PC-9 (cell line): Measurements from ENCODE around the gene NTM. TPM values are rescaled to one million over a fixed set of nuclear protein-coding genes. Genes with fewer than 3 reads are reported as not detected.

ENCODE experiments used
- BruUV-seq: library from RNA; stranded (reverse); fragments of 400-500 nt; replicated peaks from 2 replicates; lab custom pipeline; 2021; lab: Mats Ljungman, UMichigan
- CTCF ChIA-PET: fragments of 300-600 bp; sonication (Branson Sonifier 250); formaldehyde crosslinking; loops from one replicate; lab custom pipeline; 2022; ENCODE audit warnings: antibody characterized with exemption; lab: Charles Lee
- POLR2A ChIA-PET: fragments of 300-600 bp; sonication (Branson Sonifier 250); formaldehyde crosslinking; loops from one replicate; lab custom pipeline; 2022; ENCODE audit warnings: antibody characterized with exemption; ENCODE audit not compliant: unreplicated experiment; lab: Charles Lee
- DNase-seq, 2 experiments: peaks; one replicate each; pipeline versions ENCODE4 v3.0.0 to v3.0.0-alpha.2; 2015 to 2022; ENCODE audit warnings: mixed read lengths in 1 of 2
- H2AFZ ChIP-seq: fragments of 200-600 bp; sonication (generic); 2 replicates; pipeline ENCODE4 v1.8.1; 2017; ENCODE audit warnings: antibody characterized with exemption
- H3F3A ChIP-seq: fragments of 200-600 bp; sonication (generic); 2 replicates; pipeline ENCODE4 v1.8.1; 2017; ENCODE audit warnings: antibody characterized with exemption, mild to moderate bottlenecking, low read depth; ENCODE audit not compliant: insufficient read depth
- H3K27ac ChIP-seq: fragments of 200-600 bp; sonication (generic); 2 replicates; pipeline ENCODE4 v1.6.1; 2016; ENCODE audit warnings: mixed run types
- H3K27me3 ChIP-seq: fragments of 200-600 bp; sonication (generic); 2 replicates; pipeline ENCODE4 v1.6.1; 2016; ENCODE audit warnings: low read depth, mixed run types; ENCODE audit not compliant: insufficient read depth
- H3K36me3 ChIP-seq: fragments of 200-600 bp; sonication (generic); 2 replicates; pipeline ENCODE4 v1.6.1; 2016; ENCODE audit warnings: low read depth, mixed run types
- H3K4me1 ChIP-seq: fragments of 200-600 bp; sonication (generic); replicated peaks from 2 replicates; pipeline ENCODE4 v1.6.1; 2016; ENCODE audit warnings: mixed run types; ENCODE audit not compliant: insufficient read depth
- H3K4me2 ChIP-seq: fragments of 200-600 bp; sonication (generic); 2 replicates; pipeline ENCODE4 v1.6.1; 2017; ENCODE audit warnings: mixed run types
- H3K4me3 ChIP-seq: fragments of 200-600 bp; sonication (generic); 2 replicates; pipeline ENCODE4 v1.6.1; 2016; ENCODE audit warnings: mixed run types
- H3K79me2 ChIP-seq: fragments of 200-600 bp; sonication (generic); 2 replicates; pipeline ENCODE4 v1.6.1; 2017; ENCODE audit warnings: low read depth, mixed run types
- H3K9me2 ChIP-seq: fragments of 200-600 bp; sonication (generic); 2 replicates; pipeline ENCODE4 v1.8.1; 2017; ENCODE audit warnings: mild to moderate bottlenecking; ENCODE audit not compliant: insufficient read depth
- H3K9me3 ChIP-seq: fragments of 200-600 bp; sonication (generic); 2 replicates; pipeline ENCODE4 v1.8.1; 2016; ENCODE audit warnings: low read depth; ENCODE audit not compliant: insufficient read depth
- H4K20me1 ChIP-seq: fragments of 200-600 bp; sonication (generic); 2 replicates; pipeline ENCODE4 v1.8.1; 2017; ENCODE audit not compliant: insufficient read depth
- CTCF ChIP-seq: fragments of 200-600 bp; sonication (generic); conservative IDR thresholded peaks from 2 replicates; pipeline ENCODE4 v1.6.1; 2017; ENCODE audit warnings: mixed run types, antibody characterized with exemption, mild to moderate bottlenecking, moderate library complexity
- EZH2 ChIP-seq: fragments of 200-600 bp; sonication (generic); IDR thresholded peaks from 2 replicates; pipeline ENCODE4 v1.8.0; 2017; ENCODE audit warnings: antibody characterized with exemption, low read depth
- intact Hi-C: fragments of 100-400 bp; cut with micrococcal nuclease; formaldehyde crosslinking; loops from one replicate; pipeline ENCODE4 v1.10.0; 2022; ENCODE audit not compliant: unreplicated experiment
- total RNA-seq: library from RNA; stranded (reverse); gene quantifications from 2 replicates; pipeline ENCODE4 v1.2.3, GENCODE V29; 2021

NTM gene
- total RNA-seq, 1 experiment from 2014 or later: not detected

- TF ChIP-seq CTCF: no peak
- no peak for TF ChIP-seq EZH2
- Histone ChIP-seq H3K36me3 (no peaks in the 10 kb centered on the region), H4K20me1 (no peaks in the 10 kb centered on the region), H2AFZ (no peak overlapping the region), H3K79me2 (no peaks in the 10 kb centered on the region), H3F3A (no peaks in the 10 kb centered on the region), H3K4me3 (no peak overlapping the region), H3K4me1 (no peaks in the 10 kb centered on the region), H3K4me2 (no peak overlapping the region), H3K9me2 (no peaks in the 10 kb centered on the region), H3K27me3 (no peaks in the 10 kb centered on the region), H3K9me3 (no peaks in the 10 kb centered on the region), H3K27ac (no peak overlapping the region)
- ChIA-PET POLR2A (no interaction called here), CTCF (no interaction called here)
- BruUV-seq: no TSS peak
- intact Hi-C loops: no loop called here
- DNase-seq: no peak
Observed at GRCh38 chr11:131483877-131484276, 113.5 kb downstream of the NTM start.

DNA sequence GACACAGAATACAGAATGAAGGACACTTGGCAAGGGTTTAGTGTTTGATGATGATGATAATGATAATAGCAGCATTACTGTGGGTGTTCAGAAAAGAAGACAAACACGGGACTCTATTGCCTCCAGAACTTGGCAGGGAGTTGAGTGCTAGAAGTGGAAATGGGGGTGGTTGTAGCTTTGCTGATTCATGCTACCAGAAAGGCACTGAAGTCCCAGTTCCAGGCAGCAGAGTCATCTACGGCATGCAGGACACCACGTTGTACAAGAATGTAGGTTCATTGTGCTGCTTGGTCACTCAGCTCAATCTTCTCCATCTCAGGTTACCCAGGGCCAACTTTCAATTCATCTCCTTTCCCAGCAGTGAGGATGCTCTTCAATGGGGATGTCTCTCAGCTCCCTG is 115.7 kb downstream of the NTM start:
- DNase-seq: peak; percentile 49 to 71
- Histone ChIP-seq H3K36me3 (no peaks in the 10 kb centered on the region), H3K9me2 (no peaks in the 10 kb centered on the region), H3K27ac (no peak overlapping the region), H3F3A (no peaks in the 10 kb centered on the region), H4K20me1 (no peaks in the 10 kb centered on the region), H3K27me3 (no peaks in the 10 kb centered on the region), H3K9me3 (no peaks in the 10 kb centered on the region), H3K79me2 (no peaks in the 10 kb centered on the region), H3K4me3 (no peak overlapping the region), H3K4me1 (no peaks in the 10 kb centered on the region), H2AFZ (no peak overlapping the region), H3K4me2 (no peak overlapping the region)
- ChIA-PET POLR2A (interaction anchor here (0.5 to 0.9 kb wide), 3 partner anchors 41 to 502 kb away, joined by 3 to 5 read pairs (median 3); no protein-coding TSS in a partner anchor), CTCF (interaction anchor here (0.5 to 1.1 kb wide), 4 partner anchors 9 to 528 kb away, joined by 3 to 4 read pairs (median 4); no protein-coding TSS in a partner anchor)
- no TSS peak for BruUV-seq
- TF ChIP-seq EZH2 (no peak), CTCF (no peak)
- intact Hi-C loops: loop anchor here (1.0 to 2.0 kb wide), 6 partner anchors 11 to 453 kb away; no protein-coding TSS in a partner anchor

DNA sequence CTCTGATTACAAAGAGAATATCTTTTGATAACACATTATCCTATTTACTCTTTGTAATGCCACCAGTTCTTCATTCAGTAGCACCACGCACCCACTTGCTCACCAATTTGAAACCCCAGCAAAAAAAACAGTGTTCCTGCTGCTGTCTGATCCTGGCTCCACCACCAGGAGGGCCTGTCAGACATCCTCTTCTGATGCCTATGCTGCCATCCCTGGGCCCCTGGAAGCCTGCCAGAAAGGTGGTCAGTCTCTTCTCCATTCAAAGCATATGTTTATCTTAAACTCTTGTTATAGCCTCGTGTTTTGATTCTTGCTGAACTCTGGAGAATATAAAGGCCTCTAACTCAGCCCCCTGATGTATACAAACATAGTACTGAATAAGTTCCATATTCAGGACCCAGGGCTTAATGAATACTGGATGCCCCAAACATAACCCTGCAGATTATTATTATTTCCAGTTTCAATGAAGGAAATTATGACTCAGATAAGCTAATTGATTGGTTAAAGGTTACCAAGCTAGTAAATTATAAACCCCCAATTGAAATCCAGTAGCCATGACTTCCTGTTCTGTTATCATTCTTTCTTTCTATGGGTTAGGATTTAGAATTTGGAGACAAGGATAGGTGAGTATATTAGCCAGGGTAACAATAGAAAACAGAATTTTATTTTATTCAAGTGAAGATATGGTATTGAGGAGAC is 116.7 kb downstream of the NTM start:
- ChIA-PET POLR2A (no interaction called here), CTCF (interaction anchor here (1.1 kb wide), 1 partner anchor 62 kb away, joined by 4 read pairs; no protein-coding TSS in a partner anchor)
- Histone ChIP-seq H3K27ac (no peak overlapping the region), H2AFZ (no peak overlapping the region), H3K9me3 (no peaks in the 10 kb centered on the region), H3K4me1 (no peaks in the 10 kb centered on the region), H3K27me3 (no peaks in the 10 kb centered on the region), H4K20me1 (no peaks in the 10 kb centered on the region), H3K4me2 (no peak overlapping the region), H3K9me2 (no peaks in the 10 kb centered on the region), H3K4me3 (no peak overlapping the region), H3K79me2 (no peaks in the 10 kb centered on the region), H3F3A (no peaks in the 10 kb centered on the region), H3K36me3 (no peaks in the 10 kb centered on the region)
- no TSS peak for BruUV-seq
- TF ChIP-seq CTCF (no peak), EZH2 (no peak)
- DNase-seq: no peak
- intact Hi-C loops: loop anchor here (1.0 to 2.0 kb wide), 6 partner anchors 10 to 454 kb away; no protein-coding TSS in a partner anchor
